ENCODE data around the gene TPH1.

- TF ChIP-seq POLR2A (IDR thresholded peaks at IDR 0.05): no peak
- TF ChIP-seq CTCF (IDR thresholded peaks at IDR 0.05): no peak
Measured at GRCh38 chr11:18013790-18014507, 32.1 kb downstream of the TPH1 start.
